ENCODE results near the gene TXLNA. TPM values are rescaled to one million over a fixed set of nuclear protein-coding genes. Genes with fewer than 3 reads are reported as not detected.

TXLNA gene
- total RNA-seq, 1 experiment from 2014 or later: 35.0 TPM

DNA sequence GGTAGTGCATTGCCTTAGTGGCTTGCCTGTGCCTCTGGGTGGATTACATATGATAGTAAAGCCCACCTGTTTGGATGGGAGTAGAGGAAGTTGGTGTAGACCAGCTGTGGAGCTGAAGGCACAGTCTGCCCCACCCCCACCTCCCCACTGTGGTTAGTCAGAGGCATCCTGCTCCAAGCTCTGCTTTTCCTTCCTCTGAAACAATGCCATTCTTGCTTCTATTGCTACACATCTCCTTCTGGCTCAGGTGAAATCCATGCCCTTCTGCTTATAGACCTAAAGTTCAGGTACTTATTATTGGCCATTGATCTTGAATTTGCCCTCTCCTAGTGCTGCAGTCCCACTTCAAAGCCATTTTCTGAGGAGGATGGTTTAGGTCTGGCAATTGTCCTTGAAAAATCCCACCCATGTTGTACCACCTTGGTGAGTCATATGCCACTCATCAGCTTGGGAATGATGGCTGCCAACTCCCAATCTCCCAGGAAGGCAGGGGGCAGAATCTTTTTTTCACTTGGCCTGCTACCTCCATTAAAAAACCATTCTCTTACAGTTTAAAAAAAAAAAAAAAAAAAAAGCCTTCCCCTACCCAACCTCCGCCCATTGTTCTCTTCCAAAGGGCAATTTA is 6.7 kb upstream of the TXLNA start:
- Histone ChIP-seq H3K4me1 (peaks cover under 1% of the 10 kb centered on the region), H3K36me3 (ENCODE audit: control insufficient read depth, insufficient read depth, low read length) (no peaks in the 10 kb centered on the region), H3K27me3 (replicated peaks; ENCODE audit: control insufficient read depth, insufficient read depth, low read length) (no peaks in the 10 kb centered on the region), H3K4me3 (ENCODE audit: low read depth, low read length) (no peak overlapping the region), H3K9me3 (no peaks in the 10 kb centered on the region)
- TF ChIP-seq, protein P1, sequence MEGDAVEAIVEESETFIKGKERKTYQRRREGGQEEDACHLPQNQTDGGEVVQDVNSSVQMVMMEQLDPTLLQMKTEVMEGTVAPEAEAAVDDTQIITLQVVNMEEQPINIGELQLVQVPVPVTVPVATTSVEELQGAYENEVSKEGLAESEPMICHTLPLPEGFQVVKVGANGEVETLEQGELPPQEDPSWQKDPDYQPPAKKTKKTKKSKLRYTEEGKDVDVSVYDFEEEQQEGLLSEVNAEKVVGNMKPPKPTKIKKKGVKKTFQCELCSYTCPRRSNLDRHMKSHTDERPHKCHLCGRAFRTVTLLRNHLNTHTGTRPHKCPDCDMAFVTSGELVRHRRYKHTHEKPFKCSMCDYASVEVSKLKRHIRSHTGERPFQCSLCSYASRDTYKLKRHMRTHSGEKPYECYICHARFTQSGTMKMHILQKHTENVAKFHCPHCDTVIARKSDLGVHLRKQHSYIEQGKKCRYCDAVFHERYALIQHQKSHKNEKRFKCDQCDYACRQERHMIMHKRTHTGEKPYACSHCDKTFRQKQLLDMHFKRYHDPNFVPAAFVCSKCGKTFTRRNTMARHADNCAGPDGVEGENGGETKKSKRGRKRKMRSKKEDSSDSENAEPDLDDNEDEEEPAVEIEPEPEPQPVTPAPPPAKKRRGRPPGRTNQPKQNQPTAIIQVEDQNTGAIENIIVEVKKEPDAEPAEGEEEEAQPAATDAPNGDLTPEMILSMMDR (IDR thresholded peaks at IDR 0.05; ENCODE audit: insufficient read depth in 1 of 2, low read depth in 1 of 2, low read length in 1 of 2, severe bottlenecking in 1 of 2, unreplicated experiment in 1 of 2): no peak
- ChIA-PET POLR2A (no interaction called here), CTCF (interaction anchor here (0.7 kb wide), 1 partner anchor 99 kb away, joined by 5 read pairs; no protein-coding TSS in a partner anchor)
- intact Hi-C loops (cut with micrococcal nuclease; ENCODE audit: unreplicated experiment): no loop called here
- H3K27ac Mint-ChIP-seq (ENCODE audit: unreplicated experiment): no peak overlapping the region
- H3K4me1 Mint-ChIP-seq (ENCODE audit: low read depth, unreplicated experiment): peaks cover 2% of the 10 kb centered on the region
- H3K27me3 Mint-ChIP-seq (ENCODE audit: insufficient read depth, unreplicated experiment): no peaks in the 10 kb centered on the region
- no TSS peak for BruUV-seq (replicated peaks)
- no peak for DNase-seq
- H3K36me3 Mint-ChIP-seq (ENCODE audit: insufficient read depth, unreplicated experiment): peaks cover 41% of the 10 kb centered on the region
- H3K9me3 Mint-ChIP-seq (ENCODE audit: unreplicated experiment): no peaks in the 10 kb centered on the region
- no peak overlapping the region for H3K4me3 Mint-ChIP-seq (ENCODE audit: unreplicated experiment)

DNA sequence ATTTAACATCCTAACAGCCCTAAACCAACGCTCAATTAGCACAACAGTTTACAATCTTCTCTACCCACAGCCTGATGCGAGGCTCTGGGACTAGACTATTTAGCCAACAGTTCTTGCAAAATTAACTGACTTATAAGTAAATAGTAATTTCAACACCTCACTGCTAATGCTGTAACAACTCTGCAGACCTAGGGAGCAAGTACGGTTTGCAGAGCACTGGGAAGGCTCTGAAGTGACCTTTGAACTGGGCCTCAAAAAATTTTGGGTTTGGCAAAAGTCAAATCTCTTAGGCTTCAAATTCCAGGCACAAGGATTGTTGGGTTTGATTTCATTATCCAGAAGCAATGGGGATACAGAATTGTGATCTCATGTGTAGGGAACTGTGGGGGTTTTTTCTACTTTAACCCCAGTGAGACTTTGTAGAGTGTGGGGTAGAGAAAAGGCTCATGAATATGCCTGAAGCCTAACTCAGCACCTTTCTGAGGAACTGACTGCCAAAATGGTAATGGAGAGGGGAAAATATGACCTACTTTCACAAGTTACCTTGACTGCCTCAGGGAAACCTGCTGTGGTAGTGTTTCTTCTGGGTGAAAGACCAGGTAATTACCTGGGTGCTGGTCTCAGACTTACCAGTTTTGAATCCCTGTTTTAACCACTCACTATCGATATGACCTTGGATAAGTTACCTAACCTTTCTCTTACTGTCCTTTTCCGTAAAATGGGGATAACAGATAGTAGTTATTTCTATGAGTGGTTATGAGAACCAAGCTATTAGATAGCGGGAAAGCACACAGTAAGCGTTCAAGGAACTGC is 889 bp upstream of the TXLNA start:
- Mint-ChIP-seq H3K36me3 (ENCODE audit: insufficient read depth, unreplicated experiment) (peaks cover 59% of the 10 kb centered on the region), H3K9me3 (ENCODE audit: unreplicated experiment) (no peaks in the 10 kb centered on the region), H3K27me3 (ENCODE audit: insufficient read depth, unreplicated experiment) (no peaks in the 10 kb centered on the region), H3K27ac (ENCODE audit: unreplicated experiment) (peak overlapping the region; percentile 94), H3K4me3 (ENCODE audit: unreplicated experiment) (peak overlapping the region; percentile 92), H3K4me1 (ENCODE audit: low read depth, unreplicated experiment) (peaks cover 25% of the 10 kb centered on the region)
- peaks cover 2% of the 10 kb centered on the region; the same call in 1 of the 2 replicates for H3K36me3 ChIP-seq (ENCODE audit: control insufficient read depth, insufficient read depth, low read length)
- CTCF ChIA-PET: interaction anchor here (1.0 kb wide), 1 partner anchor 36 kb away, joined by 6 read pairs; no protein-coding TSS in a partner anchor
- TF ChIP-seq, protein P1 (IDR thresholded peaks at IDR 0.05; ENCODE audit: insufficient read depth in 1 of 2, low read depth in 1 of 2, low read length in 1 of 2, severe bottlenecking in 1 of 2, unreplicated experiment in 1 of 2): no peak
- no peaks in the 10 kb centered on the region for H3K27me3 ChIP-seq (replicated peaks; ENCODE audit: control insufficient read depth, insufficient read depth, low read length)
- TSS peak; percentile 94 for BruUV-seq (replicated peaks)
- POLR2A ChIA-PET: interaction anchor here (0.6 to 1.2 kb wide), 7 partner anchors 22 to 1003 kb away, joined by 3 to 8 read pairs (median 4); partner anchors contain the start of genes BSDC1, CCDC28B, IQCC and KPNA6
- intact Hi-C loops (cut with micrococcal nuclease; ENCODE audit: unreplicated experiment): no loop called here
- H3K4me3 ChIP-seq (ENCODE audit: low read depth, low read length): no peak overlapping the region; the same call in 1 of the 2 replicates
- DNase-seq: no peak
- no peaks in the 10 kb centered on the region for H3K9me3 ChIP-seq
- peaks cover 15% of the 10 kb centered on the region for H3K4me1 ChIP-seq

DNA sequence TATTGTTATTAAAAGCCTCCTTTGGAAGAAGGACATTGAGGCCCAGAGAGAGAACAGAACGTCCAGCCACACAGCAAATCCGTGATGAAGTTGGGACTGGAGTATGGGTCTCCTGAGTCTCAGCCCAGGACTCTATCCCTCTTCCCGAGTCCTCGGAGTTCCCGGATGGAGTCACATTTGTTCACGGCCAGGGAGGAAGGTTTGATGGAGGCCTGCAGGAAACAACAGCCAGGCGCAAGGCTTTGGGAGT is 357 bp upstream of the TXLNA start:
- POLR2A ChIA-PET: interaction anchor here (0.6 to 1.2 kb wide), 7 partner anchors 21 to 1003 kb away, joined by 3 to 8 read pairs (median 4); partner anchors contain the start of genes BSDC1, CCDC28B, IQCC and KPNA6
- peaks cover 60% of the 10 kb centered on the region for H3K36me3 Mint-ChIP-seq (ENCODE audit: insufficient read depth, unreplicated experiment)
- H3K9me3 Mint-ChIP-seq (ENCODE audit: unreplicated experiment): no peaks in the 10 kb centered on the region
- no peaks in the 10 kb centered on the region for H3K9me3 ChIP-seq
- H3K4me1 Mint-ChIP-seq (ENCODE audit: low read depth, unreplicated experiment): peaks cover 25% of the 10 kb centered on the region
- peaks cover 2% of the 10 kb centered on the region; the same call in 1 of the 2 replicates for H3K36me3 ChIP-seq (ENCODE audit: control insufficient read depth, insufficient read depth, low read length)
- peaks cover 15% of the 10 kb centered on the region for H3K4me1 ChIP-seq
- H3K27me3 Mint-ChIP-seq (ENCODE audit: insufficient read depth, unreplicated experiment): no peaks in the 10 kb centered on the region
- H3K4me3 ChIP-seq (ENCODE audit: low read depth, low read length): peak overlapping the region; percentile 39
- intact Hi-C loops (cut with micrococcal nuclease; ENCODE audit: unreplicated experiment): no loop called here
- peak overlapping the region; percentile 94 for H3K27ac Mint-ChIP-seq (ENCODE audit: unreplicated experiment)
- no peak for DNase-seq
- H3K27me3 ChIP-seq (replicated peaks; ENCODE audit: control insufficient read depth, insufficient read depth, low read length): no peaks in the 10 kb centered on the region
- no TSS peak for BruUV-seq (replicated peaks)
- CTCF ChIA-PET: interaction anchor here (1.0 kb wide), 1 partner anchor 37 kb away, joined by 6 read pairs; no protein-coding TSS in a partner anchor
- H3K4me3 Mint-ChIP-seq (ENCODE audit: unreplicated experiment): peak overlapping the region; percentile 92
- TF ChIP-seq, protein P1 (IDR thresholded peaks at IDR 0.05; ENCODE audit: insufficient read depth in 1 of 2, low read depth in 1 of 2, low read length in 1 of 2, severe bottlenecking in 1 of 2, unreplicated experiment in 1 of 2): no peak
